Measurements from ENCODE around the gene GBF1.

GRCh38 chr10:102375867-102376266, 130.5 kb downstream of the GBF1 start:
- no peak for TF ChIP-seq CTCF (IDR thresholded peaks at IDR 0.05)
- no peak for TF ChIP-seq POLR2A (IDR thresholded peaks at IDR 0.05)

Data from thyroid gland (tissue), 4 donors.